ENCODE data around the gene FAHD2A.
"Not testable (repeated sequence)": the region's sequence is repeated elsewhere in the genome, so short reads cannot be mapped to it uniquely, and the experiment has no call there.

The FAHD2A gene

GRCh38 chr2:95434507-95435076, 32.1 kb downstream of the FAHD2A start:
- H3K4me1 ChIP-seq (ENCODE audit: control insufficient read depth in 1 of 2, insufficient read depth in 2 of 2, low read length in 2 of 2); H3K9ac ChIP-seq (ENCODE audit: low read depth in 1 of 2, low read length in 2 of 2); H3K27me3 ChIP-seq (ENCODE audit: control insufficient read depth in 1 of 2, insufficient read depth in 2 of 2, low read length in 2 of 2); H3K9me3 ChIP-seq (ENCODE audit: control insufficient read depth in 1 of 2, low read length in 2 of 2); H3K4me3 ChIP-seq (ENCODE audit: low read depth in 1 of 2, low read length in 2 of 2); H3K36me3 ChIP-seq (ENCODE audit: control insufficient read depth in 1 of 2, insufficient read depth in 2 of 2, low read length in 2 of 2); H3K27ac ChIP-seq (ENCODE audit: low read depth, low read length): not testable (repeated sequence)

GRCh38 chr2:95435162-95435871, 32.8 kb downstream of the FAHD2A start:
- not testable (repeated sequence) for H3K4me3 ChIP-seq (ENCODE audit: low read depth in 1 of 2, low read length in 2 of 2); H3K27ac ChIP-seq (ENCODE audit: low read depth, low read length); H3K9ac ChIP-seq (ENCODE audit: low read depth in 1 of 2, low read length in 2 of 2); H3K9me3 ChIP-seq (ENCODE audit: control insufficient read depth in 1 of 2, low read length in 2 of 2); H3K27me3 ChIP-seq (ENCODE audit: control insufficient read depth in 1 of 2, insufficient read depth in 2 of 2, low read length in 2 of 2); H3K4me1 ChIP-seq (ENCODE audit: control insufficient read depth in 1 of 2, insufficient read depth in 2 of 2, low read length in 2 of 2); H3K36me3 ChIP-seq (ENCODE audit: control insufficient read depth in 1 of 2, insufficient read depth in 2 of 2, low read length in 2 of 2)

GRCh38 chr2:95435872-95436209, 33.3 kb downstream of the FAHD2A start:
- not testable (repeated sequence) for H3K9me3 ChIP-seq (ENCODE audit: control insufficient read depth in 1 of 2, low read length in 2 of 2); H3K27me3 ChIP-seq (ENCODE audit: control insufficient read depth in 1 of 2, insufficient read depth in 2 of 2, low read length in 2 of 2); H3K36me3 ChIP-seq (ENCODE audit: control insufficient read depth in 1 of 2, insufficient read depth in 2 of 2, low read length in 2 of 2); H3K4me1 ChIP-seq (ENCODE audit: control insufficient read depth in 1 of 2, insufficient read depth in 2 of 2, low read length in 2 of 2); H3K4me3 ChIP-seq (ENCODE audit: low read depth in 1 of 2, low read length in 2 of 2); H3K27ac ChIP-seq (ENCODE audit: low read depth, low read length); H3K9ac ChIP-seq (ENCODE audit: low read depth in 1 of 2, low read length in 2 of 2)

GRCh38 chr2:95442474-95443099, 40.1 kb downstream of the FAHD2A start:
- H3K9ac ChIP-seq (ENCODE audit: low read depth in 1 of 2, low read length in 2 of 2); H3K36me3 ChIP-seq (ENCODE audit: control insufficient read depth in 1 of 2, insufficient read depth in 2 of 2, low read length in 2 of 2); H3K27me3 ChIP-seq (ENCODE audit: control insufficient read depth in 1 of 2, insufficient read depth in 2 of 2, low read length in 2 of 2); H3K9me3 ChIP-seq (ENCODE audit: control insufficient read depth in 1 of 2, low read length in 2 of 2); H3K4me3 ChIP-seq (ENCODE audit: low read depth in 1 of 2, low read length in 2 of 2); H3K27ac ChIP-seq (ENCODE audit: low read depth, low read length); H3K4me1 ChIP-seq (ENCODE audit: control insufficient read depth in 1 of 2, insufficient read depth in 2 of 2, low read length in 2 of 2): not testable (repeated sequence)

GRCh38 chr2:95445317-95445716, 42.8 kb downstream of the FAHD2A start:
- H3K4me3 ChIP-seq (ENCODE audit: low read depth in 1 of 2, low read length in 2 of 2); H3K27me3 ChIP-seq (ENCODE audit: control insufficient read depth in 1 of 2, insufficient read depth in 2 of 2, low read length in 2 of 2); H3K36me3 ChIP-seq (ENCODE audit: control insufficient read depth in 1 of 2, insufficient read depth in 2 of 2, low read length in 2 of 2); H3K9ac ChIP-seq (ENCODE audit: low read depth in 1 of 2, low read length in 2 of 2); H3K27ac ChIP-seq (ENCODE audit: low read depth, low read length); H3K4me1 ChIP-seq (ENCODE audit: control insufficient read depth in 1 of 2, insufficient read depth in 2 of 2, low read length in 2 of 2); H3K9me3 ChIP-seq (ENCODE audit: control insufficient read depth in 1 of 2, low read length in 2 of 2): not testable (repeated sequence)

- H3K9ac ChIP-seq (ENCODE audit: low read depth in 1 of 2, low read length in 2 of 2); H3K27ac ChIP-seq (ENCODE audit: low read depth, low read length); H3K4me1 ChIP-seq (ENCODE audit: control insufficient read depth in 1 of 2, insufficient read depth in 2 of 2, low read length in 2 of 2); H3K9me3 ChIP-seq (ENCODE audit: control insufficient read depth in 1 of 2, low read length in 2 of 2); H3K4me3 ChIP-seq (ENCODE audit: low read depth in 1 of 2, low read length in 2 of 2); H3K27me3 ChIP-seq (ENCODE audit: control insufficient read depth in 1 of 2, insufficient read depth in 2 of 2, low read length in 2 of 2); H3K36me3 ChIP-seq (ENCODE audit: control insufficient read depth in 1 of 2, insufficient read depth in 2 of 2, low read length in 2 of 2): not testable (repeated sequence)
Observed at GRCh38 chr2:95463292-95463691, 60.8 kb downstream of the FAHD2A start.
